HUES64 (cell line): ENCODE measurements around the gene NIM1K.
"Not testable (repeated sequence)": the region's sequence is repeated elsewhere in the genome, so short reads cannot be mapped to it uniquely, and the experiment has no call there.

Source experiments
- H3K27ac ChIP-seq: 2 replicates; pipeline ENCODE4 v1.7.0; 2013; ENCODE audit warnings: low read depth, low read length, inconsistent platforms
- H3K27me3 ChIP-seq: 2 replicates; pipeline ENCODE4 v1.6.1; 2013; ENCODE audit warnings: mild to moderate bottlenecking, low read length; ENCODE audit not compliant: insufficient read depth
- H3K36me3 ChIP-seq: 2 replicates; pipeline ENCODE4 v1.6.1; 2013; ENCODE audit warnings: mild to moderate bottlenecking, low read length; ENCODE audit not compliant: insufficient read depth
- H3K4me1 ChIP-seq: 2 replicates; pipeline ENCODE4 v1.6.1; 2013; ENCODE audit warnings: mild to moderate bottlenecking, low read length, moderate library complexity; ENCODE audit not compliant: insufficient read depth
- H3K4me3 ChIP-seq: 2 replicates; pipeline ENCODE4 v1.5.1; 2013; ENCODE audit warnings: mild to moderate bottlenecking, low read length, moderate library complexity
- H3K9ac ChIP-seq: 2 replicates; pipeline ENCODE4 v1.6.1; 2013; ENCODE audit warnings: mild to moderate bottlenecking, low read depth, low read length
- H3K9me3 ChIP-seq: 2 replicates; pipeline ENCODE4 v1.6.1; 2013; ENCODE audit warnings: low read depth, low read length; ENCODE audit not compliant: insufficient read depth
- WGBS: fragments of 150-250, 120-280 bp; methylation state at CpG from one replicate; pipeline ENCODE4 v1.1.7; 2013; ENCODE audit warnings: missing lambda C conversion rate; 5-methylcytosine and 5-hydroxymethylcytosine counted together

NIM1K gene

DNA sequence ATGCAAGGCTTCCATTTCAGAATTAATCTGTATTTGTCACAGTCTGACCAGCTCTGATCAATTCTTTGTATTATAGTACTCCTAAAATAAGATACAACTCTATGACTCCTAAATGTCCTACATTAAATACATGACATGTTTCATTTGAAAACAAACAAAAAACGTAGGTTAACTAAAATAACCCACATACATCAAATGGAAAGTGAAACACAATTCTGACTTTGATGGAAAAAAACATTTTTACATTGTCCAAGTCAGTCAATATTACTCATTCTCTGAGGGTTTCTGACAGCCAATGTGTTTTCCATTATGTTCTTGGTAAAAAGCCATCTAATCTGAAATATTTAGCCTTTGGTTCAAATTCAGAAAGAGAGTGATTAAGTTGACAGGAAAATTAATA, 112.5 kb downstream of the NIM1K start:
- H3K9ac ChIP-seq: no peak overlapping the region
- peaks cover 36% of the 10 kb centered on the region for H3K4me1 ChIP-seq
- H3K27me3 ChIP-seq: no peaks in the 10 kb centered on the region
- WGBS: 100% methylated on average over 1 of the region's 1 CpG
- peaks cover 93% of the 10 kb centered on the region for H3K36me3 ChIP-seq
- H3K9me3 ChIP-seq: no peaks in the 10 kb centered on the region
- no peak overlapping the region for H3K4me3 ChIP-seq
- H3K27ac ChIP-seq: no peak overlapping the region

DNA sequence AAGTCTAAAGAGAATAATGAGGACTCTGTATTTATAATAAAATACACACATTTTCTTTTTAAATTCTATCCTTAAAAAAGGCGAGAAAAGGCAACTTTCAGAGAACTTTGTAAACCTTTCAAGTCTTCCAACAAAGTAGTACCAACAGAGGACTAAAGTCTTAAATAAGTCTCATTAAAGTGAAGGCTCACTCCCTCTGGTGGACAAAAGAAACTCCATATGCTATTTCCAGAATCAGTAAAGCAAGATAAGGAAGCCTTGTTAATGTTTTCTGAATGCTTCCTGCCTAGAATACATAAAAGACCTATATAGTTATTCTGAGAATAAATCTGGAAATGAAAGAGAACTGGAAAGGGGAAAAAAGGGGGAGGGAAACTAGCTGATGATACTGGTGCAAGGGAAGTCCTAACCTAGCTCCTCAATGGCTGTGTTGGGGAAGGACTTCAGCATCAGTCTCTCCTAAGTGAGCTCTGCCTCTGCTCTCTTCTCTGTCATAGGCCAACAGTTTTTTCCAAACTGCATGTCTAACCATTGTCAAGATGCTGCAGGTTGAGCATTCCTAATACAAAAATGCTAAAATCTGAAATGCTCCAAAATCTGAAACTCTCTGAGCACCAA, 114.0 kb downstream of the NIM1K start:
- no peak overlapping the region for H3K9ac ChIP-seq
- H3K4me1 ChIP-seq: peaks cover 51% of the 10 kb centered on the region
- no peaks in the 10 kb centered on the region for H3K27me3 ChIP-seq
- H3K27ac ChIP-seq: no peak overlapping the region
- no peak overlapping the region for H3K4me3 ChIP-seq
- no peaks in the 10 kb centered on the region for H3K9me3 ChIP-seq
- H3K36me3 ChIP-seq: peaks cover 85% of the 10 kb centered on the region
- 94% methylated on average over 1 of the region's 1 CpG for WGBS

GRCh38 chr5:43306954-43307353, 114.9 kb downstream of the NIM1K start:
- H3K36me3 ChIP-seq: peaks cover 84% of the 10 kb centered on the region
- H3K9me3 ChIP-seq, H3K9ac ChIP-seq, H3K27ac ChIP-seq, H3K27me3 ChIP-seq, H3K4me3 ChIP-seq: not testable (repeated sequence)
- peaks cover 60% of the 10 kb centered on the region for H3K4me1 ChIP-seq
- 96% methylated on average over 5 of the region's 5 CpGs for WGBS

GRCh38 chr5:43309122-43309521, 117.1 kb downstream of the NIM1K start:
- H3K9me3 ChIP-seq: no peaks in the 10 kb centered on the region
- WGBS: 73% methylated on average over 3 of the region's 3 CpGs
- peak overlapping the region; percentile 97; the same call in 1 of the 2 replicates for H3K4me3 ChIP-seq
- no peaks in the 10 kb centered on the region for H3K27me3 ChIP-seq
- H3K4me1 ChIP-seq: peaks cover 50% of the 10 kb centered on the region
- peak overlapping the region; percentile 14; the same call in 1 of the 2 replicates for H3K9ac ChIP-seq
- H3K36me3 ChIP-seq: peaks cover 64% of the 10 kb centered on the region
- peak overlapping the region; percentile 28; the same call in 1 of the 2 replicates for H3K27ac ChIP-seq

DNA sequence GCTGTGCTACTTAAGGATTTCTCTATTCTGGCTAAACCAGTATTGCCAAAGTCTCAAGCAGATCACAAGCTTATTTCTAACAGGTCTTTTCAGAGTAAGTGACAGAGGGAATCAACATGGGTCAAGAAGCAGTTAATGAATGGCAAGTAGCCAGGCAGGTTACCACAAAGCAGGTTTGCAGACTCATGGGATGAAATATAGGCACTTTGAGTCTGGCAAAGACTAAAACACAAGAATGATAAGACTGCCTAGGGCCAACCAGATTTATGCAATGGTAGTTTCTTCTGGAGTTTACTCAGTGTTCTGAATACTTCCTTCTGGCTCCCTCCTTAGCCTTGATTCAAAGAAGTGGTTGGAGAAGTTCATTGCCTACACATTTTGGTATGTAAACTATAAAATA, 117.6 kb downstream of the NIM1K start:
- Histone ChIP-seq H3K27me3 (no peaks in the 10 kb centered on the region), H3K36me3 (peaks cover 59% of the 10 kb centered on the region), H3K4me1 (peaks cover 49% of the 10 kb centered on the region), H3K9ac (peak overlapping the region; percentile 14; the same call in 1 of the 2 replicates), H3K27ac (peak overlapping the region; percentile 28; the same call in 1 of the 2 replicates), H3K4me3 (peak overlapping the region; percentile 97), H3K9me3 (no peaks in the 10 kb centered on the region)

- peaks cover 39% of the 10 kb centered on the region for H3K36me3 ChIP-seq
- no peaks in the 10 kb centered on the region for H3K9me3 ChIP-seq
- no peak overlapping the region for H3K27ac ChIP-seq
- H3K4me1 ChIP-seq: peaks cover 47% of the 10 kb centered on the region
- no peaks in the 10 kb centered on the region for H3K27me3 ChIP-seq
- WGBS: 18% methylated on average over 6 of the region's 6 CpGs
- peak overlapping the region; percentile 97 for H3K4me3 ChIP-seq
- H3K9ac ChIP-seq: peak overlapping the region; percentile 79
Measured at GRCh38 chr5:43312076-43312661, 120.1 kb downstream of the NIM1K start.

GRCh38 chr5:43312699-43313034, 120.6 kb downstream of the NIM1K start:
- peak overlapping the region; percentile 97 for H3K4me3 ChIP-seq
- peak overlapping the region; percentile 77 for H3K27ac ChIP-seq
- H3K36me3 ChIP-seq: peaks cover 34% of the 10 kb centered on the region
- peak overlapping the region; percentile 79 for H3K9ac ChIP-seq
- no peaks in the 10 kb centered on the region for H3K27me3 ChIP-seq
- peaks cover 47% of the 10 kb centered on the region for H3K4me1 ChIP-seq
- no peaks in the 10 kb centered on the region for H3K9me3 ChIP-seq
- under 1% methylated on average over 9 of the region's 9 CpGs for WGBS

DNA sequence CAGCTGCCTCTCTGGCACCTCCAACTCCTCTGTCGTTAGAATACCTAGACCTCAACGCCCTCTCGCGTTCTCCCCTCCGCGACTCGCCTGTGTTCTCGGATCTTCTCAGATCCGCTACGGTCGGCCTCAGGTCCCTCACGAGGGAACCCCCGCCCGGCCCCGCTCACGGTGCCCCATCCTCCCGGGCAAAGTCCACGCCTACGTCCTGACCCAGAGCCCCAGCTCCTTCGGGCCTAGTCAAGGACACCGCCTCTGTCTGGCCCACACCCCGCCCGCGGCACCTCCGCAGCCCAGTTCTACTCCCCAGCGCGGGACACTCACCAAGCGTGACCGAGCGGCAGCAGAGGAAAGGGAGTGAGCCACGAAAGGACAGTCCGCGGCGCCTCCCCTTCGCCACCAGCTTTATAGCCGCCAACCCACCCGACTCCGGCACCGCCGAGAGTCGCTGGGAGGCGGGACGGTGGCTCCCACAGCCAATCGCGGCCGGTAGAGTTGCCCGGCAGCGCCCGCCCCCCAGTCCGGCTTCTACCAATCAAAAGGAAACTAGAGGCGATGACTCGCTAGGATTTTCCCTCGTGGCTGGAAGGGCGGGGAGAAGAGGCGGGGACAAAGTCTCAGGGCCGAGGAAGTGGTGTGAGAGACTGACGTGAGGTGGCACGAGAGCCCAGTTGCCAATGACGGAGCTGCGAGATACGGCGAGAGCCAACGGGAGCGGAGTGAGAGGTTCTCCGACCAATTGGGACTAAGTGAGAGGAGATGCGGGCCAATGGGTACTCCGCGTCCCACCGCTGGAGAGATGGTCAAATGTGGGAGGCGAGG, 121.2 kb downstream of the NIM1K start, which contains the start of gene HMGCS1:
HMGCS1 (minus strand) TSS at position 378 of the 819 bp plus-strand sequence. CDS start 14,447 bp downstream, outside the sequence.
- H3K27me3 ChIP-seq: no peaks in the 10 kb centered on the region
- H3K36me3 ChIP-seq: peaks cover 29% of the 10 kb centered on the region
- H3K9me3 ChIP-seq: no peaks in the 10 kb centered on the region
- H3K4me1 ChIP-seq: peaks cover 44% of the 10 kb centered on the region
- H3K9ac ChIP-seq: peak within 1 kb of the TSS; percentile 79
- H3K4me3 ChIP-seq: peak within 1 kb of the TSS; percentile 97
- peak within 1 kb of the TSS; percentile 77 for H3K27ac ChIP-seq
- under 1% methylated on average over 70 of the region's 70 CpGs for WGBS

GRCh38 chr5:43313854-43314457, 121.9 kb downstream of the NIM1K start:
- Histone ChIP-seq H3K27ac (peak overlapping the region; percentile 65), H3K9me3 (no peaks in the 10 kb centered on the region), H3K9ac (peak overlapping the region; percentile 8; the same call in 1 of the 2 replicates), H3K4me3 (peak overlapping the region; percentile 35), H3K4me1 (peaks cover 38% of the 10 kb centered on the region), H3K36me3 (peaks cover 23% of the 10 kb centered on the region), H3K27me3 (no peaks in the 10 kb centered on the region)
- WGBS: 58% methylated on average over 7 of the region's 8 CpGs

DNA sequence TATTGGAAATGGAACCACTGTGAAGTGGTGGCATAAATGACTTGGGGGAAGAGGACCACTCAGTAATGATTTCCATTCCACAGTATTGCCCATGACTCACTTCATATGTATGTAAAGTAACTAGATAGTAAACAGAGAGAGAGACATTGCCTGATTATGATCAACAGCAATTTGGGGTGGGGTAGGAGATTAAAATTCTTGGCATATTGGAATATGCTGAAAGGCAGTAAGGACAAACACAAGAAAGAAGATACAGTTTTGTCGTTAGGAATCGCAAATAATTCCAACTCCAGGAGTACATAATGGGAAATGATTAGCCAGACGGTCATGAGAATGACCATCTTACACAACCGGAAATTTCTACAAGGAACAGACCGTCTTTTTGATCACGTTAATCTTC, 122.7 kb downstream of the NIM1K start:
- Histone ChIP-seq H3K9me3 (no peaks in the 10 kb centered on the region), H3K9ac (no peak overlapping the region), H3K27ac (no peak overlapping the region), H3K27me3 (no peaks in the 10 kb centered on the region), H3K4me1 (peaks cover 30% of the 10 kb centered on the region), H3K36me3 (peaks cover 15% of the 10 kb centered on the region), H3K4me3 (no peak overlapping the region)
- 94% methylated on average over 6 of the region's 6 CpGs for WGBS

DNA sequence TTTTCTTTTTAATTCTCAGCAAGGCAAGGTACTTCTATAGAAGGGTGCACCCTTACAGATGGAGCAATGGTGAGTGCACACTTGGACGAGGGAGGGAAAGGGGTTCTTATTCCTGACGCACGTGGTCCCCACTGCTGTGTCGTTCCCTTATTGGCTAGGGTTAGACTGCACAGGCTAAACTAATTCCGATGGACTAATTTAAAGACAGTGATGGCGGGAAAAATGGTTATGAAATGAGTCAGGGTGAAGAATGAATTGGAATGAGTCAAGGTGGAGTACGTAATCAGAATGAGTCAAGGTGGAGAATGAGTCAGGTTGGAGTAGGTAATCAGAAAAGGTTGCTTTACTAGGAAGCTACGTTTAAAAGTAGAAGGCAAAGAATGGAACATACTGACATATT, 123.2 kb downstream of the NIM1K start:
- Histone ChIP-seq H3K9me3 (no peaks in the 10 kb centered on the region), H3K9ac (no peak overlapping the region), H3K27ac (no peak overlapping the region), H3K27me3 (no peaks in the 10 kb centered on the region), H3K4me1 (peaks cover 25% of the 10 kb centered on the region), H3K36me3 (peaks cover 10% of the 10 kb centered on the region; the same call in 1 of the 2 replicates), H3K4me3 (no peak overlapping the region)
- 91% methylated on average over 8 of the region's 8 CpGs for WGBS
